Kidney (tissue), 14 donors: ENCODE data around the gene PRSS23. TPM values are rescaled to one million over a fixed set of nuclear protein-coding genes. Genes with fewer than 3 reads are reported as not detected.

Experiments used
- DNase-seq, 5 donors: peaks; one replicate each; pipeline ENCODE4 v3.0.0-alpha.2; 2013 to 2020
- FAIRE-seq: peaks from 2 replicates; lab custom pipeline; 2012; peaks lifted over from hg19 to GRCh38; lab: Jason Lieb, UNC
- H3K27ac ChIP-seq, 2 donors: one replicate each; pipeline ENCODE4 v1.7.0; 2013; ENCODE audit warnings: low read depth in 2 of 2, low read length in 2 of 2, inconsistent platforms in 1 of 2
- H3K27me3 ChIP-seq: one replicate; pipeline ENCODE4 v1.7.1; 2013; ENCODE audit warnings: low read length, inconsistent platforms; ENCODE audit not compliant: control insufficient read depth, insufficient read depth
- H3K36me3 ChIP-seq, 3 donors: one replicate each; pipeline versions ENCODE4 v1.7.0 to v1.7.1; 2013; ENCODE audit warnings: low read length in 3 of 3, control low read depth in 1 of 3, inconsistent platforms in 1 of 3; ENCODE audit not compliant: insufficient read depth in 3 of 3, control insufficient read depth in 2 of 3
- H3K4me1 ChIP-seq, 3 donors: one replicate each; pipeline versions ENCODE4 v1.7.0 to v1.7.1; 2013; ENCODE audit warnings: low read length in 3 of 3, inconsistent platforms in 1 of 3, low read depth in 1 of 3; ENCODE audit not compliant: control insufficient read depth in 2 of 3, insufficient read depth in 2 of 3
- H3K4me3 ChIP-seq, 3 donors: one replicate each; pipeline versions ENCODE4 v1.7.0 to v1.8.1; 2013; ENCODE audit warnings: low read length in 3 of 3, control low read depth in 1 of 3, inconsistent platforms in 1 of 3
- H3K9ac ChIP-seq, 3 donors: one replicate each; pipeline versions ENCODE4 v1.7.0 to v1.7.1; 2013; ENCODE audit warnings: low read length in 3 of 3, control low read depth in 1 of 3, inconsistent platforms in 1 of 3
- H3K9me3 ChIP-seq, 3 donors: one replicate each; pipeline versions ENCODE4 v1.7.0 to v1.7.1; 2013; ENCODE audit warnings: low read length in 3 of 3, control low read depth in 1 of 3, inconsistent platforms in 1 of 3; ENCODE audit not compliant: control insufficient read depth in 2 of 3, insufficient read depth in 1 of 3
- intact Hi-C: fragments of 100-400 bp; cut with DNase I; formaldehyde crosslinking; loops from one replicate; pipeline ENCODE4 v1.11.1; 2022
- polyA plus RNA-seq: library from polyadenylated mRNA; stranded (reverse); fragments of 350-450 nt; fragmentation: Illumina TruSeq; extraction: RNeasy Lipid Tissue Mini Kit (QIAGEN cat#74804); gene quantifications from one replicate; pipeline ENCODE4 v1.2.3, GENCODE V29; 2014; ENCODE audit warnings: low read depth, low replicate concordance; ENCODE audit not compliant: insufficient read depth
- total RNA-seq: library from RNA; stranded (reverse); fragmentation: NEBNext Ultra II Directional; extraction: Animal tissue kit (Norgen Biotek cat#: 25700); gene quantifications from one replicate; pipeline ENCODE4 v1.2.1, GENCODE V29; 2021
- TF ChIP-seq, protein P1 (sequence below): IDR thresholded peaks from 3 replicates; pipeline ENCODE4 v1.5.1; 2012; ENCODE audit warnings: mild to moderate bottlenecking, moderate library complexity, borderline replicate concordance; ENCODE audit not compliant: insufficient read depth; ENCODE audit errors: extremely low read depth
- donor health status: control.
- donor health status: control.
- donor health status: control.
- donor health status: control.
- donor health status: control.
- donor health status: DM: yes; HTN: yes; CAD: no.
- donor health status: Normal renal cell carcinoma (clear cell type).

PRSS23 gene
- total and polyA plus RNA-seq, 2 donors from 2014 or later = 53.4 to 54.6 TPM

DNA sequence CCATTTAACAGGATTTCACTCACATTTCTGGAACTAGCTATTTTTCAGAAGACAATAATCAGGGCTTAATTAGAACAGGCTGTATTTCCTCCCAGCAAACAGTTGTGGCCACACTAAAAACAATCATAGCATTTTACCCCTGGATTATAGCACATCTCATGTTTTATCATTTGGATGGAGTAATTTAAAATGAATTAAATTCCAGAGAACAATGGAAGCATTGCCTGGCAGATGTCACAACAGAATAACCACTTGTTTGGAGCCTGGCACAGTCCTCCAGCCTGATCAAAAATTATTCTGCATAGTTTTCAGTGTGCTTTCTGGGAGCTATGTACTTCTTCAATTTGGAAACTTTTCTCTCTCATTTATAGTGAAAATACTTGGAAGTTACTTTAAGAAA, 9.2 kb downstream of the PRSS23 start:
- no peak for DNase-seq
- intact Hi-C loops = no loop called here
- Histone ChIP-seq H3K4me1 (peaks cover 0 to 3% (median 0%) of the 10 kb centered on the region in 3 donors), H3K9me3 (no peaks in the 10 kb centered on the region), H3K4me3 (no peak overlapping the region), H3K27ac (no peak overlapping the region), H3K9ac (no peak overlapping the region), H3K36me3 (no peaks in the 10 kb centered on the region), H3K27me3 (no peaks in the 10 kb centered on the region)
- no peak for FAIRE-seq
- TF ChIP-seq, protein P1, sequence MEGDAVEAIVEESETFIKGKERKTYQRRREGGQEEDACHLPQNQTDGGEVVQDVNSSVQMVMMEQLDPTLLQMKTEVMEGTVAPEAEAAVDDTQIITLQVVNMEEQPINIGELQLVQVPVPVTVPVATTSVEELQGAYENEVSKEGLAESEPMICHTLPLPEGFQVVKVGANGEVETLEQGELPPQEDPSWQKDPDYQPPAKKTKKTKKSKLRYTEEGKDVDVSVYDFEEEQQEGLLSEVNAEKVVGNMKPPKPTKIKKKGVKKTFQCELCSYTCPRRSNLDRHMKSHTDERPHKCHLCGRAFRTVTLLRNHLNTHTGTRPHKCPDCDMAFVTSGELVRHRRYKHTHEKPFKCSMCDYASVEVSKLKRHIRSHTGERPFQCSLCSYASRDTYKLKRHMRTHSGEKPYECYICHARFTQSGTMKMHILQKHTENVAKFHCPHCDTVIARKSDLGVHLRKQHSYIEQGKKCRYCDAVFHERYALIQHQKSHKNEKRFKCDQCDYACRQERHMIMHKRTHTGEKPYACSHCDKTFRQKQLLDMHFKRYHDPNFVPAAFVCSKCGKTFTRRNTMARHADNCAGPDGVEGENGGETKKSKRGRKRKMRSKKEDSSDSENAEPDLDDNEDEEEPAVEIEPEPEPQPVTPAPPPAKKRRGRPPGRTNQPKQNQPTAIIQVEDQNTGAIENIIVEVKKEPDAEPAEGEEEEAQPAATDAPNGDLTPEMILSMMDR = no peak

- Histone ChIP-seq H3K4me1 (peaks cover 0 to 3% (median 0%) of the 10 kb centered on the region in 3 donors), H3K4me3 (no peak overlapping the region), H3K27me3 (no peaks in the 10 kb centered on the region), H3K9ac (no peak overlapping the region), H3K9me3 (no peaks in the 10 kb centered on the region), H3K27ac (no peak overlapping the region), H3K36me3 (no peaks in the 10 kb centered on the region)
- FAIRE-seq (no peak), DNase-seq (no peak)
- TF ChIP-seq, protein P1 = no peak
- intact Hi-C loops = no loop called here
These were observed 9.9 kb downstream of the PRSS23 start for GRCh38 chr11:86810288-86810687.

DNA sequence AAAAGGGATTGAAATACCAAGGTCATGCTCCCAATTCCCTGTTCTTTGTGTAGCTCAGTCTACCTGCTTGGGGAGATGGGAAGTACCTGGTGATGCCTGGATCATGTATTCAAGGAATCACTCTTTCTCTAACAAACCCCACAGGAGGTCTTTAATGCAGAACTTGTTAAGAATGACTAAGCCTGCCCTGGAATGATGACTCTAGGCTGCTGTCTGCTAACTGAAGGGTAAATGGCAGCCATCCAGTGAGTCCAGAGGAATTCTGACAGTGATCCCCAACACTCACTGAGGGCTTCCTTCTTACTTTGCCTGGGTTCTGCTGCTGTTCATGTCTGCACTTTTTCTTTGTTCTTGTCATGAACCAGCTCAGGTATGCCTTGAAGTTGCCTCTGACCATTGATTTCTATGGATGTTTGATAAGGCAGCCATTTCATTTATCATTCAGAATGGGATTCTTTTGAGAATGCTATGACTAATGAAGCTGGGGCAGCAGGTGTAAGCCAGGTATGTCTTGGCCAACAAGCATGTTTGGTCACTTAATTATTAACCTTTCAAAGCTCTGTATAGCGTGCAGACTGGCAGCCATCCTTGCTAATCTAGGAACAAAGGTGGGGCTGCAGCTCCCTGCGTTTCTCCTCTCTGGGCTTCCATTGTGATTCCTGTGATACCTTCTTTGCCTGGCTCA, 11.4 kb downstream of the PRSS23 start:
- Histone ChIP-seq H3K36me3 (no peaks in the 10 kb centered on the region), H3K4me3 (no peak overlapping the region), H3K9me3 (no peaks in the 10 kb centered on the region), H3K27ac (no peak overlapping the region), H3K4me1 (peaks cover 0 to 6% (median 5%) of the 10 kb centered on the region in 3 donors), H3K9ac (no peak overlapping the region), H3K27me3 (no peaks in the 10 kb centered on the region)
- intact Hi-C loops = no loop called here
- FAIRE-seq (no peak), DNase-seq (no peak)
- TF ChIP-seq, protein P1 = no peak
